GM12875 (cell line): ENCODE data around the gene SMIM35.
A peak's percentile ranks its signal among the peaks of the same experiment; 100 is the strongest.

Source experiments
- H3K4me3 ChIP-seq: one replicate; pipeline ENCODE4 v1.5.1; 2011; ENCODE audit warnings: low read depth, low read length, control low read depth
- CTCF ChIP-seq: IDR thresholded peaks from 2 replicates; pipeline ENCODE4 v1.5.1; 2011; ENCODE audit warnings: low read depth, mild to moderate bottlenecking, control low read depth, inconsistent platforms, low read length, moderate library complexity, borderline replicate concordance; ENCODE audit not compliant: insufficient read depth

The SMIM35 gene

GRCh38 chr11:118027694-118028093 lies 59.1 kb downstream of the SMIM35 start:
- 0 out of 2 replicates have a peak, but pooled peaks have one; percentile 4 for TF ChIP-seq CTCF

GRCh38 chr11:118021146-118021545 lies 65.6 kb downstream of the SMIM35 start:
- TF ChIP-seq CTCF = no peak
- H3K4me3 ChIP-seq = no peak overlapping the region

More at GRCh38 chr11:118027694-118028093, 59.1 kb downstream of the SMIM35 start:
- H3K4me3 ChIP-seq = no peak overlapping the region

- TF ChIP-seq CTCF = no peak
- no peak overlapping the region for H3K4me3 ChIP-seq
Measured at GRCh38 chr11:118018401-118018800, 68.4 kb downstream of the SMIM35 start.

- no peak overlapping the region for H3K4me3 ChIP-seq
- no peak for TF ChIP-seq CTCF
Measured at GRCh38 chr11:118017631-118018315, 69.0 kb downstream of the SMIM35 start.

- no peak for TF ChIP-seq CTCF
- no peak overlapping the region for H3K4me3 ChIP-seq
Measured at GRCh38 chr11:118017111-118017510, 69.7 kb downstream of the SMIM35 start.

DNA sequence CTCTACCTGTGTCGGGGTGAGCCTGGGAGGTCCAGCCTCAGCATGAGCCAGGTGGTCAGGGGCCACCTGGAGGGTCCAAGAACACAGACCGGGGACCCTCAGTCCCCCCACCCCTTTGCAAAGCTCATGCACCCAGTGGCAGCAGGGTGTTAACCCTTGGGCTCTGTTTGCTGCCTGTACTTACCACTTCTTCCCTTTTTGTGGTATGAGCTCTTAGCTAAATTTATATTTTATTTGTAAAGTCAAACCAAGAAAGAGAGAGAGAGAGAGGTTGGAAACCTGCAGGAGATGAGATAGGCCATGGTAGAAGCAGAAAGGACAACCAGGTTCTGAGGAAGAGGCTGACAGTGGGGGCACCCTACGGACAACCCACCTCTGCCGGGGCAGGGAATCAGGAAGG lies 70.7 kb downstream of the SMIM35 start:
- no peak overlapping the region for H3K4me3 ChIP-seq
- TF ChIP-seq CTCF = no peak

DNA sequence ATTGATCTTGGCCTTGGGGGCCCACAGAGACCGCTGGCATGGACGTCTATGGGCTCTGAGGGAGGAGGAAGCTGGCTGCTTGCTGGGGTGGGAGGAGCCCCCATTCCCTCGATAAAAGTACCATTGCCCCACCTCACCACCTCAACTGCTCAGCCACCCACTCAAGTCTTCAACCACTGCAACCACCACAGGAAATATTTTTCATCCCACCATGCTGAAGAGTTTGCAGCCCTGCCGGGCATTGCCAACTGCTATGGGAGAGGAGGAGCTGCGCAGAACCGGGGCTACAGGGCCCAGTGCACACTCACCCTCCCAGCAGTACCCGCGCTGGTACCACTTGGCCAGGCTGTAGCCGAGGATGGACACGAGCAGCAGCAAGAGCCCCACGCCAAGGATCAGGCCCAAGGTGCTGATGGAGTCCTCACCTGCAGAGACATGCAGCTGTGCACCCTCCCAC lies 71.3 kb downstream of the SMIM35 start:
- no peak for TF ChIP-seq CTCF
- no peak overlapping the region for H3K4me3 ChIP-seq
